PC-9 (cell line): ENCODE results near the gene CLK4. TPM values are rescaled to one million over a fixed set of nuclear protein-coding genes. Genes with fewer than 3 reads are reported as not detected.

Source experiments
- BruUV-seq: library from RNA; stranded (reverse); fragments of 400-500 nt; replicated peaks from 2 replicates; lab custom pipeline; 2021; lab: Mats Ljungman, UMichigan
- CTCF ChIA-PET: fragments of 300-600 bp; sonication (Branson Sonifier 250); formaldehyde crosslinking; loops from one replicate; lab custom pipeline; 2022; ENCODE audit warnings: antibody characterized with exemption; lab: Charles Lee
- POLR2A ChIA-PET: fragments of 300-600 bp; sonication (Branson Sonifier 250); formaldehyde crosslinking; loops from one replicate; lab custom pipeline; 2022; ENCODE audit warnings: antibody characterized with exemption; ENCODE audit not compliant: unreplicated experiment; lab: Charles Lee
- DNase-seq, 2 experiments: peaks; one replicate each; pipeline versions ENCODE4 v3.0.0 to v3.0.0-alpha.2; 2015 to 2022; ENCODE audit warnings: mixed read lengths in 1 of 2
- H2AFZ ChIP-seq: fragments of 200-600 bp; sonication (generic); 2 replicates; pipeline ENCODE4 v1.8.1; 2017; ENCODE audit warnings: antibody characterized with exemption
- H3F3A ChIP-seq: fragments of 200-600 bp; sonication (generic); 2 replicates; pipeline ENCODE4 v1.8.1; 2017; ENCODE audit warnings: antibody characterized with exemption, mild to moderate bottlenecking, low read depth; ENCODE audit not compliant: insufficient read depth
- H3K27ac ChIP-seq: fragments of 200-600 bp; sonication (generic); 2 replicates; pipeline ENCODE4 v1.6.1; 2016; ENCODE audit warnings: mixed run types
- H3K27me3 ChIP-seq: fragments of 200-600 bp; sonication (generic); 2 replicates; pipeline ENCODE4 v1.6.1; 2016; ENCODE audit warnings: low read depth, mixed run types; ENCODE audit not compliant: insufficient read depth
- H3K36me3 ChIP-seq: fragments of 200-600 bp; sonication (generic); 2 replicates; pipeline ENCODE4 v1.6.1; 2016; ENCODE audit warnings: low read depth, mixed run types
- H3K4me1 ChIP-seq: fragments of 200-600 bp; sonication (generic); replicated peaks from 2 replicates; pipeline ENCODE4 v1.6.1; 2016; ENCODE audit warnings: mixed run types; ENCODE audit not compliant: insufficient read depth
- H3K4me2 ChIP-seq: fragments of 200-600 bp; sonication (generic); 2 replicates; pipeline ENCODE4 v1.6.1; 2017; ENCODE audit warnings: mixed run types
- H3K4me3 ChIP-seq: fragments of 200-600 bp; sonication (generic); 2 replicates; pipeline ENCODE4 v1.6.1; 2016; ENCODE audit warnings: mixed run types
- H3K79me2 ChIP-seq: fragments of 200-600 bp; sonication (generic); 2 replicates; pipeline ENCODE4 v1.6.1; 2017; ENCODE audit warnings: low read depth, mixed run types
- H3K9me2 ChIP-seq: fragments of 200-600 bp; sonication (generic); 2 replicates; pipeline ENCODE4 v1.8.1; 2017; ENCODE audit warnings: mild to moderate bottlenecking; ENCODE audit not compliant: insufficient read depth
- H3K9me3 ChIP-seq: fragments of 200-600 bp; sonication (generic); 2 replicates; pipeline ENCODE4 v1.8.1; 2016; ENCODE audit warnings: low read depth; ENCODE audit not compliant: insufficient read depth
- H4K20me1 ChIP-seq: fragments of 200-600 bp; sonication (generic); 2 replicates; pipeline ENCODE4 v1.8.1; 2017; ENCODE audit not compliant: insufficient read depth
- EZH2 ChIP-seq: fragments of 200-600 bp; sonication (generic); IDR thresholded peaks from 2 replicates; pipeline ENCODE4 v1.8.0; 2017; ENCODE audit warnings: antibody characterized with exemption, low read depth
- intact Hi-C: fragments of 100-400 bp; cut with micrococcal nuclease; formaldehyde crosslinking; loops from one replicate; pipeline ENCODE4 v1.10.0; 2022; ENCODE audit not compliant: unreplicated experiment
- total RNA-seq: library from RNA; stranded (reverse); gene quantifications from 2 replicates; pipeline ENCODE4 v1.2.3, GENCODE V29; 2021
- TF ChIP-seq, protein P1 (sequence below): fragments of 200-600 bp; sonication (generic); conservative IDR thresholded peaks from 2 replicates; pipeline ENCODE4 v1.6.1; 2017; ENCODE audit warnings: mixed run types, antibody characterized with exemption, mild to moderate bottlenecking, moderate library complexity

CLK4 gene
- total RNA-seq, 1 experiment from 2014 or later: 29.7 TPM

DNA sequence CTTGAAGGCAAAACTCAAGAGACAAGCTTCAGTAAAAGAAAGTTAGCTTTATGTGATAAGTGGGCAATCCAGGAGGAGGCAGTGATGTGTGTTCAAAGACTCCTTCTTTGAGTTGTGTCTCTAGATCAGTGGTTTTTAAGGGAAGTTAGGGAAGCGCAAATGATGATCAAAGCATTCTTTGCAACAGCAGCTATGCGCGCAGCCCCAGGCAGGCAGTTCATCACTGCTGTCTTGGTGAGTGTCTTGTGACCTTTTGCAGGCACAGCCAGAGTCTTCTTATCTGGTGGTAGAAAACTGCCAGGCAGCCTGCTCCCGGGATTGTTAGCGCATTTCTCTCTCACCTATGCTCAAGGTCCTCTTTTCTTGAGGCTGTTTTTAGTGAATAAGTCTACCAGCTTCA, 40.3 kb upstream of the CLK4 start:
- no TSS peak for BruUV-seq
- H3F3A ChIP-seq: no peaks in the 10 kb centered on the region
- intact Hi-C loops: no loop called here

DNA sequence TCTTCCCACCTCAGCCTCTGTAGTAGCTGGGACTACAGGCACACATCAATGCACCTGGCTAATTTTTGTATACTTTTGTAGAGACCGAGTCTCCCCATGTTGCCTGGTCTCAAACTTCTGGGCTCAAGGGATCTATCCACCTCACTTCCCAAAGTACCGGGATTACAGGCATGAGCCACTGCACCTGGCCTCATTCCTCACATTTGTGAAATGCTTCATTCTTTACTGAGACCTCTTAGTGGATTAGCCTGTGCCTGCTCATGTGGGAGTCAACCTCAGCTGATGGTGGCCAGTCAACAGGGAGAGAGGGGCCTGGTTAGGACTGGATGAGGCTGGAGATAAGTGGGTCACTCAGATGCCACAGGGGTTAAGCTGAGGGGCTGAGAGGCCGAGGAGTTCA, 37.3 kb upstream of the CLK4 start:
- ChIA-PET POLR2A (no interaction called here), CTCF (interaction anchor here (0.7 kb wide), 1 partner anchor 829 kb away, joined by 3 read pairs; no protein-coding TSS in a partner anchor)
- intact Hi-C loops: no loop called here
- no peaks in the 10 kb centered on the region for H3F3A ChIP-seq
- H3K27me3 ChIP-seq: peaks cover 25% of the 10 kb centered on the region
- no peak for TF ChIP-seq EZH2
- TF ChIP-seq, protein P1, sequence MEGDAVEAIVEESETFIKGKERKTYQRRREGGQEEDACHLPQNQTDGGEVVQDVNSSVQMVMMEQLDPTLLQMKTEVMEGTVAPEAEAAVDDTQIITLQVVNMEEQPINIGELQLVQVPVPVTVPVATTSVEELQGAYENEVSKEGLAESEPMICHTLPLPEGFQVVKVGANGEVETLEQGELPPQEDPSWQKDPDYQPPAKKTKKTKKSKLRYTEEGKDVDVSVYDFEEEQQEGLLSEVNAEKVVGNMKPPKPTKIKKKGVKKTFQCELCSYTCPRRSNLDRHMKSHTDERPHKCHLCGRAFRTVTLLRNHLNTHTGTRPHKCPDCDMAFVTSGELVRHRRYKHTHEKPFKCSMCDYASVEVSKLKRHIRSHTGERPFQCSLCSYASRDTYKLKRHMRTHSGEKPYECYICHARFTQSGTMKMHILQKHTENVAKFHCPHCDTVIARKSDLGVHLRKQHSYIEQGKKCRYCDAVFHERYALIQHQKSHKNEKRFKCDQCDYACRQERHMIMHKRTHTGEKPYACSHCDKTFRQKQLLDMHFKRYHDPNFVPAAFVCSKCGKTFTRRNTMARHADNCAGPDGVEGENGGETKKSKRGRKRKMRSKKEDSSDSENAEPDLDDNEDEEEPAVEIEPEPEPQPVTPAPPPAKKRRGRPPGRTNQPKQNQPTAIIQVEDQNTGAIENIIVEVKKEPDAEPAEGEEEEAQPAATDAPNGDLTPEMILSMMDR: no peak
- no peak overlapping the region for H2AFZ ChIP-seq
- no peaks in the 10 kb centered on the region for H3K9me3 ChIP-seq
- no peak overlapping the region for H3K27ac ChIP-seq
- H3K4me1 ChIP-seq: peaks cover 7% of the 10 kb centered on the region; the same call in 1 of the 2 replicates
- no peak overlapping the region for H3K4me3 ChIP-seq
- no peaks in the 10 kb centered on the region for H3K79me2 ChIP-seq
- H4K20me1 ChIP-seq: no peaks in the 10 kb centered on the region
- no peaks in the 10 kb centered on the region for H3K9me2 ChIP-seq
- BruUV-seq: no TSS peak
- no peak overlapping the region for H3K4me2 ChIP-seq
- DNase-seq: no peak
- H3K36me3 ChIP-seq: no peaks in the 10 kb centered on the region

More for the DNA sequence above, 40.3 kb upstream of the CLK4 start:
- Histone ChIP-seq H3K27ac (no peak overlapping the region), H3K4me2 (no peak overlapping the region), H3K79me2 (no peaks in the 10 kb centered on the region), H2AFZ (no peak overlapping the region), H4K20me1 (no peaks in the 10 kb centered on the region), H3K4me3 (no peak overlapping the region), H3K9me2 (no peaks in the 10 kb centered on the region), H3K36me3 (no peaks in the 10 kb centered on the region), H3K27me3 (peaks cover 40% of the 10 kb centered on the region), H3K9me3 (no peaks in the 10 kb centered on the region), H3K4me1 (peaks cover 7% of the 10 kb centered on the region; the same call in 1 of the 2 replicates)
- ChIA-PET CTCF (no interaction called here), POLR2A (interaction anchor here (0.6 kb wide), 1 partner anchor 114 kb away, joined by 3 read pairs; no protein-coding TSS in a partner anchor)
- DNase-seq: no peak
- no peak for TF ChIP-seq EZH2
- TF ChIP-seq, protein P1: no peak

DNA sequence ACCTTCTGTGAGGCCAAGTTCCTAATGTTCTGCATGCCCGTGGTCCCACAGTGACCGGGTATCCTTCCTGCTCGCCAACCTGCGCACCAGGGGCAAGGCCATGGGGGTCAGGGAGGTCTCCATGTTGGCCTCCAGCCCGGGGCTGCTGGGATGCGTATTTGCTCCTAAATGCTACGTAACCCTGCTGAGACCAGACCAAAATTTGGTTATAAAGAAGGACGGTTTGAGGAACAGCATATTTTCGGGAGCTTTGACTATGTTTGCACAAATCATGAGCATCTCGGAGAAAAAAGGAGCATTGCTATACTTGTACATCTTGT, 35.7 kb upstream of the CLK4 start:
- H3K4me3 ChIP-seq: no peak overlapping the region
- H3K4me1 ChIP-seq: no peaks in the 10 kb centered on the region
- no peaks in the 10 kb centered on the region for H3F3A ChIP-seq
- no peak for TF ChIP-seq EZH2
- TF ChIP-seq, protein P1: no peak
- no peak for DNase-seq
- H3K4me2 ChIP-seq: no peak overlapping the region
- H3K36me3 ChIP-seq: no peaks in the 10 kb centered on the region
- H3K27me3 ChIP-seq: peaks cover 27% of the 10 kb centered on the region
- no peaks in the 10 kb centered on the region for H3K79me2 ChIP-seq
- intact Hi-C loops: no loop called here
- H3K9me2 ChIP-seq: no peaks in the 10 kb centered on the region
- no peaks in the 10 kb centered on the region for H3K9me3 ChIP-seq
- H2AFZ ChIP-seq: no peak overlapping the region
- no TSS peak for BruUV-seq
- H4K20me1 ChIP-seq: no peaks in the 10 kb centered on the region
- no peak overlapping the region for H3K27ac ChIP-seq
- ChIA-PET POLR2A (no interaction called here), CTCF (no interaction called here)
